Natural killer cell (primary cell): ENCODE measurements around the gene ETNK2. TPM values are rescaled to one million over a fixed set of nuclear protein-coding genes. Genes with fewer than 3 reads are reported as not detected.
A peak's percentile ranks its signal among the peaks of the same experiment; 100 is the strongest.

Experiments used
- ATAC-seq, 3 donors: fragments of 150-1000 bp in 2 of 3; fragments of 200-7000 bp in 1 of 3; cut with Tn5 transposase; 1 replicate in 1 of 3; 2 replicates in 2 of 3; pipeline ENCODE4 v1.10.0; 2021; ENCODE audit warnings: mild to moderate bottlenecking in 2 of 3, moderate library complexity in 2 of 3
- DNase-seq, 2 donors: peaks; one replicate each; pipeline versions ENCODE4 v3.0.0 to v3.0.0-alpha.2; 2013 to 2021; ENCODE audit warnings: mixed read lengths in 1 of 2
- H3K27ac ChIP-seq: one replicate; pipeline ENCODE4 v1.5.1; 2013; ENCODE audit warnings: mild to moderate bottlenecking, low read length
- H3K27me3 ChIP-seq: one replicate; pipeline ENCODE4 v1.6.1; 2013; ENCODE audit warnings: low read length; ENCODE audit not compliant: control insufficient read depth, insufficient read depth
- H3K36me3 ChIP-seq: one replicate; pipeline ENCODE4 v1.6.1; 2013; ENCODE audit warnings: low read length; ENCODE audit not compliant: control insufficient read depth, insufficient read depth
- H3K4me1 ChIP-seq: one replicate; pipeline ENCODE4 v1.6.1; 2013; ENCODE audit warnings: low read length; ENCODE audit not compliant: control insufficient read depth, insufficient read depth
- H3K4me3 ChIP-seq: one replicate; pipeline ENCODE4 v1.5.1; 2013; ENCODE audit warnings: low read length
- H3K9me3 ChIP-seq: one replicate; pipeline ENCODE4 v1.6.1; 2013; ENCODE audit warnings: low read length; ENCODE audit not compliant: control insufficient read depth, insufficient read depth
- H3K27ac Mint-ChIP-seq, 2 donors: one replicate each; pipeline ENCODE4 v1.8.0; 2022; ENCODE audit warnings: mild to moderate bottlenecking in 2 of 2, mixed read lengths in 2 of 2, moderate library complexity in 1 of 2
- H3K27me3 Mint-ChIP-seq, 2 donors: one replicate each; pipeline ENCODE4 v1.8.0; 2022; ENCODE audit warnings: low read depth in 2 of 2, mixed read lengths in 2 of 2
- H3K36me3 Mint-ChIP-seq: one replicate; pipeline ENCODE4 v1.8.0; 2022; ENCODE audit warnings: mixed read lengths
- H3K4me1 Mint-ChIP-seq, 2 donors: one replicate each; pipeline ENCODE4 v1.8.0; 2022; ENCODE audit warnings: mixed read lengths in 2 of 2
- H3K4me3 Mint-ChIP-seq: one replicate; pipeline ENCODE4 v1.8.0; 2022; ENCODE audit warnings: mild to moderate bottlenecking, moderate library complexity, mixed read lengths
- H3K9me3 Mint-ChIP-seq, 2 donors: one replicate each; pipeline ENCODE4 v1.8.0; 2022; ENCODE audit warnings: mixed read lengths in 2 of 2
- CTCF ChIP-seq: fragments of 200-600 bp; IDR thresholded peaks from one replicate; pipeline ENCODE4 v1.8.0; 2022; ENCODE audit warnings: antibody characterized with exemption
- WGBS: methylation state at CpG from one replicate; pipeline ENCODE4 v1.1.7; 2013; ENCODE audit warnings: missing lambda C conversion rate; ENCODE audit not compliant: insufficient coverage; 5-methylcytosine and 5-hydroxymethylcytosine counted together
- intact Hi-C: fragments of 100-400 bp; cut with micrococcal nuclease; formaldehyde crosslinking; loops from one replicate; pipeline ENCODE4 v1.14.2; 2022
- total RNA-seq, 4 donors: library from RNA; stranded (reverse); fragments of 120-200 nt in 1 of 4; gene quantifications; one replicate each; pipeline versions ENCODE4 v1.2.3 to v1.2.4, GENCODE V29; 2013 to 2022

Gene ETNK2
- total RNA-seq, 3 donors from 2014 or later (not counting 1 experiment from before 2014, with no cell fraction given): 5.1 to 5.8 (median 5.5) TPM

DNA sequence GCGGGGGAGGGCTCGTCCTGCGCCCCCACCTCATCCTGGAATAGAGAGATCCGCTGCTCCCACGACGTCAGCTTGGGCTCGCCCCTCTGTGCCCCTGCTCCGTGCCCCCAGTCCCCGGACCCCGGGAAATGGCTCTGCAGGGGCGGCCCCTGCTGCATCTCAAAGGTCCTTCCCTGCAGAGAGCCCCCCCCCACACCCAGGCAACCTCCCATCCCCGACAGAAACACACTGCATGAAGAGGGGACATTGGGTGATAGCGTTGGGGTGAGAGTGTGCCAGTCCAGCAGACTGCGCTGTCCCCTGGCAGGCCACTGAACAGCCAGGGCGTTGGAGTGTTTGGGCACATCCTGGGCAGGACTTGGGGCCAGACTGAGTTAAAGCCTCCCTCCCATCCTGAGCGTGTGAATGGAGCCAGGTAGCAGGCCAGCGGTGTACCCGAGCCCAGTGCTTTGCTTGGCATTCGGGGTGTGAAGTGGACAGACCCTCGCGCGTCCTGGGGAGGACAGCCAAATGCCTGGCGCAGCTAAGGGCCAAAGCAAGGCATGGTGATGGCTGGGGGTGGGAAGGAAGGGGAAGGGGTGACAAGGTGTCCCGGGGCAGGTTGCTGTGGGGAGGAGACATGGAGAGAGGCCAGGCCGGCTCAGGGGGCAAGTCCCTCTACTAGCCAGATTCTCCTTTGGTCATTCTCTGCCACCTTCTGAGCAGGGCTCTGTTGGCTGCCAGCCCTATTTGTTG, 633 bp upstream of the ETNK2 start:
- Mint-ChIP-seq H3K4me1 (peaks cover 0 to 4% of the 10 kb centered on the region in 2 donors), H3K27ac (peak overlapping the region in 1 of 2 donors; percentile 80), H3K27me3 (peaks cover 0 to 8% of the 10 kb centered on the region in 2 donors), H3K36me3 (no peaks in the 10 kb centered on the region), H3K4me3 (peak overlapping the region; percentile 79), H3K9me3 (no peaks in the 10 kb centered on the region)
- H3K27ac ChIP-seq: no peak overlapping the region
- H3K9me3 ChIP-seq: no peaks in the 10 kb centered on the region
- 41% methylated on average over 24 of the region's 25 CpGs for WGBS
- H3K36me3 ChIP-seq: no peaks in the 10 kb centered on the region
- H3K4me3 ChIP-seq: peak overlapping the region; percentile 50
- H3K27me3 ChIP-seq: no peaks in the 10 kb centered on the region
- ATAC-seq: peak in 2 of 3 donors; percentile 1 to 3
- no peak for TF ChIP-seq CTCF
- H3K4me1 ChIP-seq: peaks cover 17% of the 10 kb centered on the region
- no peak for DNase-seq
- intact Hi-C loops: no loop called here

GRCh38 chr1:204150702-204151551, 917 bp downstream of the ETNK2 start:
- peak overlapping the region; percentile 21 to 49 for H3K27ac Mint-ChIP-seq
- no peaks in the 10 kb centered on the region for H3K36me3 Mint-ChIP-seq
- peaks cover 0 to 4% of the 10 kb centered on the region in 2 donors for H3K4me1 Mint-ChIP-seq
- peak overlapping the region; percentile 51 for H3K4me3 ChIP-seq
- intact Hi-C loops: no loop called here
- no peaks in the 10 kb centered on the region for H3K27me3 ChIP-seq
- no peaks in the 10 kb centered on the region for H3K9me3 Mint-ChIP-seq
- H3K4me3 Mint-ChIP-seq: peak overlapping the region; percentile 76
- ATAC-seq (peak; percentile 26 to 36 (median 30)), DNase-seq (peak in 1 of 2 donors; percentile 49)
- H3K36me3 ChIP-seq: no peaks in the 10 kb centered on the region
- peaks cover 17% of the 10 kb centered on the region for H3K4me1 ChIP-seq
- H3K27me3 Mint-ChIP-seq: peaks cover 0 to 8% of the 10 kb centered on the region in 2 donors
- no peak overlapping the region for H3K27ac ChIP-seq
- no peaks in the 10 kb centered on the region for H3K9me3 ChIP-seq
- 48% methylated on average over 33 of the region's 33 CpGs for WGBS
- no peak for TF ChIP-seq CTCF

GRCh38 chr1:204149635-204150565, 1.9 kb downstream of the ETNK2 start:
- Mint-ChIP-seq H3K9me3 (no peaks in the 10 kb centered on the region), H3K27me3 (peaks cover 0 to 8% of the 10 kb centered on the region in 2 donors), H3K4me1 (peaks cover 0 to 4% of the 10 kb centered on the region in 2 donors), H3K4me3 (peak overlapping the region; percentile 76), H3K27ac (peak overlapping the region in 1 of 2 donors; percentile 49), H3K36me3 (no peaks in the 10 kb centered on the region)
- 93% methylated on average over 12 of the region's 16 CpGs for WGBS
- H3K4me3 ChIP-seq: no peak overlapping the region
- ATAC-seq (no peak), DNase-seq (no peak)
- TF ChIP-seq CTCF: no peak
- no peaks in the 10 kb centered on the region for H3K9me3 ChIP-seq
- H3K27ac ChIP-seq: no peak overlapping the region
- H3K4me1 ChIP-seq: peaks cover 17% of the 10 kb centered on the region
- H3K27me3 ChIP-seq: no peaks in the 10 kb centered on the region
- no peaks in the 10 kb centered on the region for H3K36me3 ChIP-seq
- intact Hi-C loops: no loop called here
